GM10266 (cell line): ENCODE results near the gene VPS18.

ENCODE experiments used
- DNase-seq: peaks from one replicate; pipeline ENCODE4 v3.0.0; 2012; ENCODE audit errors: extremely low spot score
- CTCF ChIP-seq: IDR thresholded peaks from 2 replicates; pipeline ENCODE4 v1.5.1; 2012; ENCODE audit warnings: mild to moderate bottlenecking, low read depth; ENCODE audit not compliant: control insufficient read depth, insufficient read depth; ENCODE audit errors: missing control alignments

VPS18 gene

DNA sequence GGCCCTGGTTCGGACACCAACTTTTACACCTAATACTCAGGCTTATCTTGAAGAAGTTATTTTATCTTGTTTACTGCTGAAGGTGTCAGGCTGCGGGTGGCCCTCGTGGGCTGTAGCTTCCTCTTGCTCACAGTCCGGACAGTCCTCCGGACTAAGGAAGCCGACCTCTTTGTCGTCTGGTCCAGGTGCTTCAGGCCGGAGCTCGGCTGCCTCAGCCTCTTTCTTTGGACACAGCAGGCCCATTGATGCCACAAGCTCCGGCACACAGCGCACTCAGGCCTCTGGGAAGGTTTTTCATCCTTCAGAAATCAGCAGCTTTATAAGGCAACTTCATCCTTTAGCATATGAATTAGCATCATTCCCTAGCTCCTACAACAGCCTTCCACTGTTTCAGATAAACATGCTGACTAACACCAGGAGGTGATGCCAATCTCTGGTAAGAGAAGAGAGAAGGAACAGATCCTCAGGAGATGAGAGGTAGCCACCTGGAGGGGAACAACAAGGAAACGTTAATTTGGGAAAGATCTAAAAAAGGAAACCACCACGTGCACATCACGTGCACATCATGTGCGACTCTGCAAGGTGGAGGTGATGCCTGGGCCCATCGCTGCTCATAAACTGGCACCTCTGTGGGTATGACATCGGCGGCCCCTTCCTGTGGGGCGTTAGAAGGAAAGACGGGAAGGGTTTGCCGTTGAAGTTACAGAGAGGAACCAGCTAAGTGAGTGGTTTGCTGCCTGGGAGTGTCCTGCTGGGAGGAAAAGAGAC is 54.6 kb downstream of the VPS18 start:
- TF ChIP-seq CTCF, result no peak
- DNase-seq, result no peak

- no peak for DNase-seq
- no peak for TF ChIP-seq CTCF
Measured at GRCh38 chr15:40949756-40950207, 55.5 kb downstream of the VPS18 start.

DNA sequence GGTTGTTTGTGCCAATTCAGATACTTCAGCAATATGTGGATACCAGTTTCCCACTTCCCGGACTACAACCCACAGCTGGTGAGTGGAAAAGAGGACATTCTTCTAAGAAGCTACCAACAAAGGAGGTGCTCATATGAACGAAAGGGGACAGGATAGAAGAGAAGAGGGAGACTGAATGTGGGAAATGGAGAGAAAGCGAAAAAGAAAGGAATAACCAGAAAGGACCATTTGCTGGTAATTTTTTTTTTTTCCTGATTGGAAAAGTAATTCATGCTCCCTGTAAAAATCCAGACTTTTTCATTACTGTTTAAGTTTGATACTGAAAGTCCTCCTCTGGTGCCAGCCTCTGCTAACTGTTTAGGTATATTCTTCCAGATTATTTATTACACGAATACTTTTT is 57.5 kb downstream of the VPS18 start:
- no peak for DNase-seq
- no peak for TF ChIP-seq CTCF

- no peak for TF ChIP-seq CTCF
- peak; percentile 21 for DNase-seq
Measured at GRCh38 chr15:40952301-40952900, 58.2 kb downstream of the VPS18 start.

DNA sequence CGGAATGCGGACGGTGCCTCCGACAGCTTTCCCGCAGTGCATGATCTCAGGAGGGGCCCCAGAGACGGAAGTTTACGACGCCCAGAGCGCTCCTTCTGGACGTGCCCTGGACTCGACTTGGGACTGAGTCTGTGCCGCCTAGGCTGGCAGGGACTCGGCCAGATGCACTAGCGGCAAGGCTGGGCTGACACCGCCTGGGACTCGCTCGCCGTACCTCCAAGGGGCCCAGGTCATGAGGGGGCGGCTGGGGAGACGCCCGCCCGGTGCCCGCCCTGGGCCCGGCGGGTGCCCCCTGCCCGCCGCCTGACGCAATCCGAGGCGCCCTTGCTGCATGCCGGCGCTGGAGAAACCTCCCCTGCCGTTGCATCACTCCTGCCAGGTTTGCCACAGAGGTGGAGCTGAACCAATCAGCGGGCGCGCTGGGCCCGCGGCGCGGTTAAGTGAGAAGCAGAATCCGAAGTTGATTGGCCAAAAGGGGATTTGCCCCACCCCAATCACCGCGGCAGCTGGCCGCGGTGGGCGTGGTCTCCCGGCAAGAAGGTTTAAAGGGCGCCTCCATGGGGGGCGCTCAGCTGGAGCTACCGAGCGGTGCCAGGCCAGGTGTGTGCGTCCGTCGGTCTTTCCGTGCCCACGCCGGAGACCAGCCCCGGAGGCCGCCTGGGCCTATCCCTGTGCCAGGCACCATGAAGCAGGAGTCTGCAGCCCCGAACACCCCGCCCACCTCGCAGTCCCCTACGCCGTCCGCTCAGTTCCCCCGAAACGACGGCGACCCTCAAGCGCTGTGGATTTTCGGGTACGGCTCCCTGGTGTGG is 58.9 kb downstream of the VPS18 start, which contains the start of gene CHAC1:
TSS of gene CHAC1 (plus strand) at position 571 of the 812 bp plus-strand sequence. CDS start at position 684, 113 bp downstream.
- peak; percentile 8 for TF ChIP-seq CTCF
- DNase-seq, result peak; percentile 99
